ENCODE results near the gene SCGB1D4. TPM values are rescaled to one million over a fixed set of nuclear protein-coding genes. Genes with fewer than 3 reads are reported as not detected.

Gene SCGB1D4
- total and polyA plus RNA-seq, 2 donors: not detected

GRCh38 chr11:62264004-62264403, 34.9 kb downstream of the SCGB1D4 start:
- Histone ChIP-seq H3K4me3 (ENCODE audit: low read depth, low read length) (no peak overlapping the region), H3K36me3 (ENCODE audit: insufficient read depth) (no peaks in the 10 kb centered on the region), H3K27ac (ENCODE audit: low read depth) (no peak overlapping the region), H3K4me1 (ENCODE audit: insufficient read depth) (no peaks in the 10 kb centered on the region)
- WGBS: 85% methylated on average over 1 of the region's 1 CpG
- no peak for DNase-seq (ENCODE audit: extremely low spot score)

GRCh38 chr11:62260261-62260953, 38.5 kb downstream of the SCGB1D4 start:
- 70% methylated on average over 6 of the region's 6 CpGs for WGBS
- no peak for DNase-seq (ENCODE audit: extremely low spot score)
- H3K36me3 ChIP-seq (ENCODE audit: insufficient read depth): no peaks in the 10 kb centered on the region
- H3K4me1 ChIP-seq (ENCODE audit: insufficient read depth): no peaks in the 10 kb centered on the region
- H3K4me3 ChIP-seq (ENCODE audit: low read depth, low read length): no peak overlapping the region
- no peak overlapping the region for H3K27ac ChIP-seq (ENCODE audit: low read depth)

GRCh38 chr11:62256281-62256680, 42.6 kb downstream of the SCGB1D4 start:
- no peak overlapping the region for H3K27ac ChIP-seq (ENCODE audit: low read depth)
- WGBS: 86% methylated on average over 2 of the region's 2 CpGs
- no peaks in the 10 kb centered on the region for H3K4me1 ChIP-seq (ENCODE audit: insufficient read depth)
- H3K4me3 ChIP-seq (ENCODE audit: low read depth, low read length): no peak overlapping the region
- no peak for DNase-seq (ENCODE audit: extremely low spot score)
- no peaks in the 10 kb centered on the region for H3K36me3 ChIP-seq (ENCODE audit: insufficient read depth)

- no peaks in the 10 kb centered on the region for H3K4me1 ChIP-seq (ENCODE audit: insufficient read depth)
- DNase-seq (ENCODE audit: extremely low spot score): no peak
- no peak overlapping the region for H3K4me3 ChIP-seq (ENCODE audit: low read depth, low read length)
- no peaks in the 10 kb centered on the region for H3K36me3 ChIP-seq (ENCODE audit: insufficient read depth)
- H3K27ac ChIP-seq (ENCODE audit: low read depth): no peak overlapping the region
- WGBS: 72% methylated on average over 3 of the region's 3 CpGs
Observed at GRCh38 chr11:62253999-62254542, 44.8 kb downstream of the SCGB1D4 start.

- no peak for DNase-seq (ENCODE audit: extremely low spot score)
- H3K27ac ChIP-seq (ENCODE audit: low read depth): no peak overlapping the region
- 53% methylated on average over 4 of the region's 4 CpGs for WGBS
Observed at GRCh38 chr11:62251698-62252097, 47.2 kb downstream of the SCGB1D4 start.

More at GRCh38 chr11:62251698-62252097, 47.2 kb downstream of the SCGB1D4 start:
- Histone ChIP-seq H3K36me3 (ENCODE audit: insufficient read depth) (no peaks in the 10 kb centered on the region), H3K4me1 (ENCODE audit: insufficient read depth) (no peaks in the 10 kb centered on the region), H3K4me3 (ENCODE audit: low read depth, low read length) (no peak overlapping the region)

Other genes starting within 250 kb of the SCGB1D4 start
- gene INCENP, start 175.1 kb downstream of the SCGB1D4 start, total RNA-seq: 11.1 TPM
- gene INCENP, start 175.1 kb downstream of the SCGB1D4 start, polyA plus RNA-seq: 9.8 TPM
- not detected for gene SCGB1D1, start 108.9 kb downstream of the SCGB1D4 start, total RNA-seq
- not detected for gene SCGB1D1, start 108.9 kb downstream of the SCGB1D4 start, polyA plus RNA-seq
- gene SCGB2A1, start 90.4 kb downstream of the SCGB1D4 start, total RNA-seq: not detected
- not detected for gene SCGB2A1, start 90.4 kb downstream of the SCGB1D4 start, polyA plus RNA-seq
- gene SCGB1D2, start 56.8 kb downstream of the SCGB1D4 start, total RNA-seq: not detected
- gene SCGB1D2, start 56.8 kb downstream of the SCGB1D4 start, polyA plus RNA-seq: not detected
- not detected for gene SCGB2A2, start 28.9 kb downstream of the SCGB1D4 start, total RNA-seq
- gene SCGB2A2, start 28.9 kb downstream of the SCGB1D4 start, polyA plus RNA-seq: not detected
- 5.1 TPM for gene ASRGL1, start 38.4 kb upstream of the SCGB1D4 start, total RNA-seq
- 7.0 TPM for gene ASRGL1, start 38.4 kb upstream of the SCGB1D4 start, polyA plus RNA-seq
- 9.5 TPM for gene SCGB1A1, start 120.0 kb upstream of the SCGB1D4 start, total RNA-seq
- not detected for gene SCGB1A1, start 120.0 kb upstream of the SCGB1D4 start, polyA plus RNA-seq
- 554 TPM for gene AHNAK, start 247.7 kb upstream of the SCGB1D4 start, total RNA-seq
- gene AHNAK, start 247.7 kb upstream of the SCGB1D4 start, polyA plus RNA-seq: 200 TPM